RWPE2 (cell line): ENCODE results near the gene MINDY4.

ENCODE experiments used
- ATAC-seq: fragments of 200-7000 bp; cut with Tn5 transposase; 3 replicates; pipeline ENCODE4 v1.9.1; 2021; ENCODE audit warnings: low read depth
- DNase-seq: peaks from one replicate; pipeline ENCODE4 v3.0.0-alpha.2; 2020; ENCODE audit warnings: low spot score
- H3K27ac ChIP-seq: fragments of 450-650 bp; 2 replicates; pipeline ENCODE4 v1.5.1; 2017; ENCODE audit warnings: mild to moderate bottlenecking; ENCODE audit not compliant: poor library complexity, severe bottlenecking
- H3K27me3 ChIP-seq: fragments of 250-450 bp; sonication (Bioruptor Pico); 2 replicates; pipeline ENCODE4 v1.5.1; 2021; ENCODE audit warnings: mild to moderate bottlenecking, moderate library complexity; ENCODE audit not compliant: insufficient read depth, poor library complexity, severe bottlenecking
- H3K36me3 ChIP-seq: fragments of 250-450 bp; sonication (Bioruptor Pico); 2 replicates; pipeline ENCODE4 v1.5.1; 2020; ENCODE audit warnings: low read depth, mild to moderate bottlenecking, moderate library complexity
- H3K4me1 ChIP-seq: fragments of 250-450 bp; sonication (Bioruptor Pico); 2 replicates; pipeline ENCODE4 v1.5.1; 2021; ENCODE audit warnings: mild to moderate bottlenecking, moderate library complexity; ENCODE audit not compliant: insufficient read depth, poor library complexity, severe bottlenecking
- H3K4me3 ChIP-seq: fragments of 250-450 bp; sonication (Bioruptor Pico); 2 replicates; pipeline ENCODE4 v1.5.1; 2021; ENCODE audit warnings: mild to moderate bottlenecking, moderate library complexity; ENCODE audit not compliant: severe bottlenecking
- H3K9me3 ChIP-seq: fragments of 250-450 bp; sonication (Bioruptor Pico); 2 replicates; pipeline ENCODE4 v1.5.1; 2021; ENCODE audit warnings: mild to moderate bottlenecking, moderate library complexity; ENCODE audit not compliant: severe bottlenecking
- TF ChIP-seq, protein P1 (sequence below): fragments of 450-650 bp; IDR thresholded peaks from one replicate; pipeline ENCODE4 v1.5.1; 2017; ENCODE audit warnings: mild to moderate bottlenecking, moderate library complexity; ENCODE audit not compliant: poor library complexity, severe bottlenecking

Gene MINDY4

DNA sequence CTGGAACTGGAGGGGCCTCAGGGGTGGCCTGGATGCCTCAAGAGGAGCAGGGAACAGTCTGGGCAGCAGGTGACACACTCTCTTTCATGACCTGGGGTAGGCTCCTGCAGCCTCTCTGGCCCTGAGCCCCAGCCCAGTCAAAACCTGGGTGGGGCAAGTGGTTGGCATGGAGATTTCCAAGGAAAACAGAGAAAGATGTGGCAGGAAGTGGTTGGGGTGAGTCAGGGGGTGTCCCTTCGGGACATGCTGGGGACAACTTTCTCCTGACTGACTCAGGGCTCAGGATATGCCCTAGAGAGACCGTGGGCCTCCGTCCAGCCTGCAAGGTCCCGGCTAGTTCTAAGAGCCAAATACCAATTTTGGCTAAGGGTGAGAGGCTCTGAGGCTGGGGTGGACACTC is 143.4 kb downstream of the MINDY4 start:
- DNase-seq (no peak), ATAC-seq (peak; percentile 45)
- H3K4me3 ChIP-seq = no peak overlapping the region
- no peak overlapping the region for H3K27ac ChIP-seq
- H3K27me3 ChIP-seq = no peaks in the 10 kb centered on the region
- peaks cover 7% of the 10 kb centered on the region for H3K4me1 ChIP-seq
- H3K9me3 ChIP-seq = no peaks in the 10 kb centered on the region
- TF ChIP-seq, protein P1, sequence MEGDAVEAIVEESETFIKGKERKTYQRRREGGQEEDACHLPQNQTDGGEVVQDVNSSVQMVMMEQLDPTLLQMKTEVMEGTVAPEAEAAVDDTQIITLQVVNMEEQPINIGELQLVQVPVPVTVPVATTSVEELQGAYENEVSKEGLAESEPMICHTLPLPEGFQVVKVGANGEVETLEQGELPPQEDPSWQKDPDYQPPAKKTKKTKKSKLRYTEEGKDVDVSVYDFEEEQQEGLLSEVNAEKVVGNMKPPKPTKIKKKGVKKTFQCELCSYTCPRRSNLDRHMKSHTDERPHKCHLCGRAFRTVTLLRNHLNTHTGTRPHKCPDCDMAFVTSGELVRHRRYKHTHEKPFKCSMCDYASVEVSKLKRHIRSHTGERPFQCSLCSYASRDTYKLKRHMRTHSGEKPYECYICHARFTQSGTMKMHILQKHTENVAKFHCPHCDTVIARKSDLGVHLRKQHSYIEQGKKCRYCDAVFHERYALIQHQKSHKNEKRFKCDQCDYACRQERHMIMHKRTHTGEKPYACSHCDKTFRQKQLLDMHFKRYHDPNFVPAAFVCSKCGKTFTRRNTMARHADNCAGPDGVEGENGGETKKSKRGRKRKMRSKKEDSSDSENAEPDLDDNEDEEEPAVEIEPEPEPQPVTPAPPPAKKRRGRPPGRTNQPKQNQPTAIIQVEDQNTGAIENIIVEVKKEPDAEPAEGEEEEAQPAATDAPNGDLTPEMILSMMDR = no peak
- H3K36me3 ChIP-seq = no peaks in the 10 kb centered on the region

DNA sequence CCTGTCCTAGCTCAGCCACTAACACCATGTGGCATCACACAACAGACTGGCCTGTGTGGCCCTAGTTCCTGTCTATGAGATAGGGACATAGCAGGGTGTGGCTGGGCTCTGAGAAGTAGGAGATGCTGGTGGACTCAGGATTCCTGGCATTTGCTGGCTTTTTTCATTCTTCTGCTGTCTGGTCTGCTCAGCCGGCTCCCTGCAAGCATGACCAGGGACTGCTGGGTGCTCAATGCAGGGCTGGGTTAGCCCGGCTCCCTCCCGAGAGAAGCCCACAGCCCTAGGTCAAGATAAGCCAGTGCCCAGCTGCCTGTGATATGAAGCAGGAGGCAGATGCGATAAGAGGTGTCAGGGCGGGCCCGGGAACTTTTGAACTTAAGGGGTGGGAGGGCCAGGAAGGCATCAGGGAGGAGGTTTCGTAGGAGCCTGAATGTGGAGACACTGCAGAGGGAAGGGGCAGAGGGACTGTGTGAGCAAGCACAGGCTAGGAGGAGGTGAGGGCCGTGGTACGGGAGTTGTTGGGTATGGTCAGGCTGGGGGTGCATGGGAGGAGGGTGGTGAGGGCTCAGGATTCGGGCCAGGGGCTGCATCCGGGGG is 143.9 kb downstream of the MINDY4 start:
- Histone ChIP-seq H3K36me3 (no peaks in the 10 kb centered on the region), H3K27ac (no peak overlapping the region), H3K27me3 (no peaks in the 10 kb centered on the region), H3K4me3 (no peak overlapping the region), H3K4me1 (peaks cover 7% of the 10 kb centered on the region), H3K9me3 (no peaks in the 10 kb centered on the region)
- TF ChIP-seq, protein P1 = no peak
- DNase-seq (no peak), ATAC-seq (peak; percentile 11; the same call in 1 of the 3 replicates)

DNA sequence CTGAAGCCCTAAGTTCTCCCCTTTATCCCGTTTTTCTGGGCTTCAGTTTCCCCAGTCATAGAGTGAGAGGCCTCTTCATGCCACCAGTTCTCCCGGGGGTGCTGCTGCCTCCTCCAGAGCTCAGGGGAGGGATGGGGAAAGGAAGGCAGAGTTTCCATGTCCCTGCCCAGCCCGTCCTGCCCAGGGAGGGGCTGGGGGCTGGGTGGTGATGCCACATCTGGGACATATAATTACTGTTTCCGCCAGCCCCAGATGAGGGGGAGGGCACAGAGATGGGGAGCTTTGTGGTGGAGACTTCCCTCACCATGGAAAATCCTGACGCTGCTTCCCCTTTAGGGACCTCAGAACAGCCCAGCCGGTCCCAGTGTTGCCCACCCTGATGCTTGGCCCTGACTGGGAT is 144.5 kb downstream of the MINDY4 start:
- Histone ChIP-seq H3K27me3 (no peaks in the 10 kb centered on the region), H3K4me3 (no peak overlapping the region), H3K9me3 (no peaks in the 10 kb centered on the region), H3K27ac (no peak overlapping the region), H3K36me3 (no peaks in the 10 kb centered on the region), H3K4me1 (peaks cover 7% of the 10 kb centered on the region)
- TF ChIP-seq, protein P1 = no peak
- DNase-seq (no peak), ATAC-seq (no peak)

DNA sequence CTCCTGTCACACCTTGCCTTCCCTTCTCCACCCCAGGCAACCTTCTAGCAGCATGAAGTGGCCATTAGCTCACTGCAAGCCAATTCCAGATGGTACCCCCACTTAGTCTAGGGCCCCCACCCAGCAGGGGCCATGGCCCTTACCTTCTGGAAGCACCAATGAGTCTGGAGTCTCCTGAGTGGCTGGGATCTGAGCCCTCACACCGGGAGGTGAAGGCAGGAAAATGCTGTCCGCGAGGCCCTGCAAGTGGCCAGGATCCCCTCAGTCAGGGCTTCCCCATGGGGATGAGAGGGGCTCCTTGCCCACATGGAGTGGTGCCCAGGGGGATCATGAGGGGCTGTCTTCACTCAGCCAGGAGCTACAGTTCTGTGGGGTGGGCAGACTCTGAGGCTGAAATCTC is 145.0 kb downstream of the MINDY4 start:
- DNase-seq (no peak), ATAC-seq (no peak)
- Histone ChIP-seq H3K27ac (no peak overlapping the region), H3K27me3 (no peaks in the 10 kb centered on the region), H3K4me3 (no peak overlapping the region), H3K9me3 (no peaks in the 10 kb centered on the region), H3K36me3 (no peaks in the 10 kb centered on the region), H3K4me1 (peaks cover 10% of the 10 kb centered on the region)
- TF ChIP-seq, protein P1 = no peak

DNA sequence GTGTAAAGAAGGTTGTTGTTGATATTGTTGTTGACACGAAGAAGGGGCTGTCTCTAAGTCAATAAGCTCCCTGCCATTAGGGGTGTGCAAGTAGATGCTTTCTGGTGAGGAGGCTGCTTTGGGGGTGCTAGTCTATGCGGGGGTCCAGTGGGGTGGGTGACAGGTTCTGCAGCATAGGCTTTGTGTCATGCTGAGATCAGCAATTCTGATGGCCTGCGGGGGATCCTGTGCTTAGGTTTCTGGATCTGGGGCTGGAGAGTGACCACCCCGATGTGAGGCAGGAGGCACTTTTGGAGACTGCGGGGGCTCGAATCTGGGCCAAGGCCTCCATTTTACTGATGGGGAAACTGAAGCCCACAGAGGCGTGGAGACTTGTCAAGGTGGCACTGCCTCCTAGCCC is 145.6 kb downstream of the MINDY4 start:
- Histone ChIP-seq H3K27ac (no peak overlapping the region), H3K36me3 (no peaks in the 10 kb centered on the region), H3K9me3 (no peaks in the 10 kb centered on the region), H3K4me3 (no peak overlapping the region), H3K4me1 (peaks cover 13% of the 10 kb centered on the region), H3K27me3 (no peaks in the 10 kb centered on the region)
- TF ChIP-seq, protein P1 = no peak
- DNase-seq (no peak), ATAC-seq (no peak)
